HL-60 (cell line): ENCODE results near the gene LRP5.

Experiments used
- DNase-seq, 2 experiments: peaks; one replicate each; pipeline ENCODE4 v3.0.0-alpha.2; 2010 to 2020; ENCODE audit warnings: low read depth in 1 of 2, low spot score in 1 of 2
- H3K27ac ChIP-seq: fragments of 250-450 bp; sonication (Bioruptor Pico); replicated peaks from 2 replicates; pipeline ENCODE4 v1.5.1; 2020; ENCODE audit warnings: mild to moderate bottlenecking, moderate library complexity
- H3K27me3 ChIP-seq: fragments of 250-450 bp; sonication (Bioruptor Pico); 2 replicates; pipeline ENCODE4 v1.5.1; 2021; ENCODE audit warnings: mild to moderate bottlenecking, moderate library complexity; ENCODE audit not compliant: insufficient read depth, poor library complexity, severe bottlenecking
- H3K4me3 ChIP-seq: replicated peaks from 2 replicates; pipeline ENCODE4 v1.5.1; 2011; ENCODE audit warnings: mild to moderate bottlenecking, control low read depth, low read length; ENCODE audit not compliant: insufficient read depth
- CTCF ChIP-seq: IDR thresholded peaks from one replicate; pipeline ENCODE4 v1.5.1; 2011; ENCODE audit warnings: low read length, control low read depth, inconsistent platforms; ENCODE audit not compliant: insufficient read depth
- GABPA ChIP-seq: IDR thresholded peaks from 2 replicates; pipeline ENCODE4 v1.6.1; 2012; ENCODE audit warnings: low read depth
- POLR2AphosphoS5 ChIP-seq: IDR thresholded peaks from 2 replicates; pipeline ENCODE4 v1.6.1; 2012; ENCODE audit warnings: low read depth
- REST ChIP-seq: IDR thresholded peaks from 2 replicates; pipeline ENCODE4 v1.6.1; 2012; ENCODE audit warnings: low read depth; ENCODE audit not compliant: insufficient replicate concordance
- SPI1 ChIP-seq: IDR thresholded peaks from 2 replicates; pipeline ENCODE4 v1.6.1; 2012; ENCODE audit warnings: low read depth, mild to moderate bottlenecking, borderline replicate concordance

The LRP5 gene

GRCh38 chr11:68430384-68430783 is 118.0 kb downstream of the LRP5 start:
- Histone ChIP-seq H3K27ac (no peak overlapping the region), H3K4me3 (no peak overlapping the region), H3K27me3 (no peaks in the 10 kb centered on the region)
- TF ChIP-seq SPI1 (no peak), GABPA (no peak), CTCF (no peak), POLR2AphosphoS5 (no peak), REST (no peak)
- no peak for DNase-seq

DNA sequence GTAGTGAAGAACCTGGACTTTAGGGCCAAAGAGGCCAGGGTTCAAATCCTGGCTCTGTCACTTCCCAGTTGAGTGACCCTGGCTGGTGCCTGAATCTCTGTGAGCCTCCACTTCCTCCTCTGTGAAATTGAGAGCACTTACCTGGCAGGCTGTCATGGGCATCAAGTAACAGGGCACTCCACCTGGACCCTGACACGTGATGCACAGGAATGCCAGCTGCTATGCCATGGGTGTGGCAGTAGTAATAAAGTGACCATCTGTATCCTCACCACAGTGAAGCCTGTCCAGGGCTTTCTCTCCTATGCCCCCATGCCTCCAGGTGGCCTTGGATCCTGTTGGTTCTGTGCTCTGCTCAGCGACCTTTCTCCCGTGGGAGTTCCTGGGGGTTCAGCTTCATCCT is 118.4 kb downstream of the LRP5 start:
- Histone ChIP-seq H3K27ac (no peak overlapping the region), H3K4me3 (no peak overlapping the region), H3K27me3 (no peaks in the 10 kb centered on the region)
- no peak for DNase-seq
- TF ChIP-seq CTCF (no peak), POLR2AphosphoS5 (no peak), REST (no peak), GABPA (no peak), SPI1 (no peak)

GRCh38 chr11:68431984-68432645 is 119.7 kb downstream of the LRP5 start:
- no peak for DNase-seq
- no peaks in the 10 kb centered on the region for H3K27me3 ChIP-seq
- H3K27ac ChIP-seq = no peak overlapping the region
- no peak overlapping the region for H3K4me3 ChIP-seq
- TF ChIP-seq SPI1 = no peak
- TF ChIP-seq REST = no peak
- TF ChIP-seq POLR2AphosphoS5 = no peak
- TF ChIP-seq CTCF = no peak
- no peak for TF ChIP-seq GABPA
